Measurements from ENCODE around the gene OSBPL10. TPM values are rescaled to one million over a fixed set of nuclear protein-coding genes. Genes with fewer than 3 reads are reported as not detected.

OSBPL10 gene
- total RNA-seq, 1 donor from 2014 or later, result 6.4 TPM

DNA sequence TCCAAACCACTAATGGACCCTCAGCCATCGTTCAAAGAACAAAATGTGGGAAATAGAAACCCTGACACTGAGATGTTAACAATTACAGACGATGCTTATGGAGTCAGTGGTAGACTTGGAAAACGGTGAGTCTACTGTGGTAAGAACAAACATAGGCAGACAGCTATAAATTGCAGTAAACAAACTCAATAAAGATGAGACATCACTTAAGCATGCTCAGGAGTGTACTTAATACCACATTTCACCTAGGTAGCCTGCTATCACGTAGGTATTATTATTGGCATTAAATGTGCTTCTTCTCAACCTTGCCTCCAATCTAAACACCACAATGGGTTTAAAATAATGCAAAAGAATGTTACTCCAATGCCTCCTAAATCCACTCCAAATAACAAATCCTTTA lies 2.5 kb downstream of the OSBPL10 start:
- no peak overlapping the region for H3K27ac ChIP-seq (replicated peaks)
- no peak for DNase-seq
- no peak overlapping the region for H3K4me3 ChIP-seq
- peaks cover 31% of the 10 kb centered on the region for H3K4me1 ChIP-seq
- no peaks in the 10 kb centered on the region for H3K9me3 ChIP-seq (replicated peaks)
- H3K36me3 ChIP-seq, result no peaks in the 10 kb centered on the region
- H3K27me3 ChIP-seq (ENCODE audit: low read depth), result no peaks in the 10 kb centered on the region
- TF ChIP-seq, protein P1, sequence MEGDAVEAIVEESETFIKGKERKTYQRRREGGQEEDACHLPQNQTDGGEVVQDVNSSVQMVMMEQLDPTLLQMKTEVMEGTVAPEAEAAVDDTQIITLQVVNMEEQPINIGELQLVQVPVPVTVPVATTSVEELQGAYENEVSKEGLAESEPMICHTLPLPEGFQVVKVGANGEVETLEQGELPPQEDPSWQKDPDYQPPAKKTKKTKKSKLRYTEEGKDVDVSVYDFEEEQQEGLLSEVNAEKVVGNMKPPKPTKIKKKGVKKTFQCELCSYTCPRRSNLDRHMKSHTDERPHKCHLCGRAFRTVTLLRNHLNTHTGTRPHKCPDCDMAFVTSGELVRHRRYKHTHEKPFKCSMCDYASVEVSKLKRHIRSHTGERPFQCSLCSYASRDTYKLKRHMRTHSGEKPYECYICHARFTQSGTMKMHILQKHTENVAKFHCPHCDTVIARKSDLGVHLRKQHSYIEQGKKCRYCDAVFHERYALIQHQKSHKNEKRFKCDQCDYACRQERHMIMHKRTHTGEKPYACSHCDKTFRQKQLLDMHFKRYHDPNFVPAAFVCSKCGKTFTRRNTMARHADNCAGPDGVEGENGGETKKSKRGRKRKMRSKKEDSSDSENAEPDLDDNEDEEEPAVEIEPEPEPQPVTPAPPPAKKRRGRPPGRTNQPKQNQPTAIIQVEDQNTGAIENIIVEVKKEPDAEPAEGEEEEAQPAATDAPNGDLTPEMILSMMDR (IDR thresholded peaks at IDR 0.05; ENCODE audit: borderline replicate concordance), result no peak
- intact Hi-C loops (cut with micrococcal nuclease), result no loop called here

DNA sequence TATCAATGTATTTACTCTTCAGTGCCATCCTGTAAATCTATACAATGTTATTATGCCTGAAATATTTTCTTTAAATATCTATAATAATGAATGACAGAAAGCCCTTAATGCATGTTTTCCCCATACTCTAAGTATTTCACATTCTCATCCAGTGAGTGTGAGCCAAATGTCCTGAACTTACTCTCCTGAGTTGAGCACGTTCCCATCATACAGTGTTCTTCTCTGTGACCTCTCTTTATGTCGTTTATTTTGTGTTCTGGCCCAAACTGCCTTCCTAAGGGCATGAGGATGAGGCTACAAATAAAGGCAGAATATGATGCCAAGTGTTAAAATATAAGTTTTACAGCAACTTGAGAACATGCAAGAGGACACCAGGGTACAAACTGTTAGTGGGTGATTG lies 3.3 kb downstream of the OSBPL10 start:
- Histone ChIP-seq H3K9me3 (replicated peaks) (no peaks in the 10 kb centered on the region), H3K27me3 (ENCODE audit: low read depth) (no peaks in the 10 kb centered on the region), H3K4me3 (no peak overlapping the region), H3K36me3 (no peaks in the 10 kb centered on the region), H3K4me1 (peaks cover 39% of the 10 kb centered on the region), H3K27ac (replicated peaks) (no peak overlapping the region)
- TF ChIP-seq, protein P1 (IDR thresholded peaks at IDR 0.05; ENCODE audit: borderline replicate concordance), result no peak
- intact Hi-C loops (cut with micrococcal nuclease), result no loop called here
- DNase-seq, result no peak

DNA sequence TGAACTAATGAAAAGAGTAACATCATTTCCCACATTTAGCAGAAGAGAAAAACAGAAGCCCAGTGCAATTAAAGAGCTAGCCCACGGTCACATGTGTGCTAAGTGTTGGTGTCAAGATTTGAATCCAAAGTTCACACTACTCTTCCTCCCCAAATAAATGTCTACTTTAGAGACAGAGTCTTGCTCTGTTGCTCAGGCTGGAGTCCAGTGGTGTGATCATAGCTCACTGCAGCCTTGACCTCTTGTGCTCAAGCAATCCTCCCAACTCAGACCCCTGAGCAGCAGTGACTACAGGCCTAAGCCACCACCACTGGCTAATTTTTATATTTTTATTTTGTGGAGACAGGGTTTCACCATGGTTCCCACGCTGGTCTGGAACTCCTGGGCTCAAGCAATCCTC lies 4.8 kb downstream of the OSBPL10 start:
- H3K27ac ChIP-seq (replicated peaks), result no peak overlapping the region
- no peak overlapping the region for H3K4me3 ChIP-seq
- H3K9me3 ChIP-seq (replicated peaks), result no peaks in the 10 kb centered on the region
- H3K27me3 ChIP-seq (ENCODE audit: low read depth), result no peaks in the 10 kb centered on the region
- no peak for DNase-seq
- H3K4me1 ChIP-seq, result peaks cover 33% of the 10 kb centered on the region
- H3K36me3 ChIP-seq, result no peaks in the 10 kb centered on the region
- TF ChIP-seq, protein P1 (IDR thresholded peaks at IDR 0.05; ENCODE audit: borderline replicate concordance), result no peak
- intact Hi-C loops (cut with micrococcal nuclease), result no loop called here

DNA sequence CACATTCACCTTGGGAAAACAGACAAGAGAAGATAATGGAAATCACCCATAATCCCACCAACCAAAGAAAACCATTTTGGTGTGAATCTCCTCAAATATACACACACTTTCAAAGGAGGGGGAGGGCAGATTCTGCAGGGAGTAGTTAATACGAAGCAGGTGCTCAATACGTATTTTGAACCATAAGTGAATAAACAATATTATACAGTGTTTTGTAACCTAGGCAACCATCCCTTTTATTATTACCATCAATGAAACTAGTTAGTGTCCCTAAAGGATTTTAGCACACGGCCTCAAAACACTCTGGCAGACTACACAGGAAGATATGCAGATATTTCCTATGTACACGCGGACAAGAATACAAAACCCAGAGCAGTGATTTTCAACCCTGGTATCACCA lies 6.1 kb downstream of the OSBPL10 start:
- TF ChIP-seq, protein P1 (IDR thresholded peaks at IDR 0.05; ENCODE audit: borderline replicate concordance), result no peak
- H3K27me3 ChIP-seq (ENCODE audit: low read depth), result no peaks in the 10 kb centered on the region
- no peak overlapping the region for H3K27ac ChIP-seq (replicated peaks)
- no peak overlapping the region for H3K4me3 ChIP-seq
- peaks cover 20% of the 10 kb centered on the region for H3K4me1 ChIP-seq
- H3K9me3 ChIP-seq (replicated peaks), result no peaks in the 10 kb centered on the region
- no peaks in the 10 kb centered on the region for H3K36me3 ChIP-seq
- no peak for DNase-seq
- intact Hi-C loops (cut with micrococcal nuclease), result no loop called here

- TF ChIP-seq, protein P1 (IDR thresholded peaks at IDR 0.05; ENCODE audit: borderline replicate concordance), result no peak
- no peaks in the 10 kb centered on the region for H3K27me3 ChIP-seq (ENCODE audit: low read depth)
- no peak for DNase-seq
- no peak overlapping the region for H3K27ac ChIP-seq (replicated peaks)
- peaks cover 15% of the 10 kb centered on the region for H3K4me1 ChIP-seq
- intact Hi-C loops (cut with micrococcal nuclease), result no loop called here
- no peaks in the 10 kb centered on the region for H3K36me3 ChIP-seq
- H3K4me3 ChIP-seq, result no peak overlapping the region
- no peaks in the 10 kb centered on the region for H3K9me3 ChIP-seq (replicated peaks)
Observed at GRCh38 chr3:31974471-31974870, 6.6 kb downstream of the OSBPL10 start.

DNA sequence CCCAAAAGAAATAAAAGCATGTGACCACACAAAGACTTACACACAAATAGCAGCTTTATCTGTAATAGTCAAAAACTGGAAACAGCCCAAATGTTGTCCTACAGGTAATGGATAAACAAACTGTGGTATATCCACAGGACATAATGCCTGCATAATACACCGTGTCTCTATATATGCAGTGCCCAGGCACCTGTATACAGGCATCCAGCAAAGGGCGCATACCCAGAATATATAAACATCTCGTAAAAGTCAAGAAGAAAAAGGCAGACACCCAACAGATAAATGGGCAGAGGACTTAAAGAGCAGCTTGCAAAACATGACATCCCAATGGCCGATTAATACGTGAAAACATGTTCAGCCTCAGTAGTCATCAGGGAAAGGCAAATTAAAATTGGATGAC lies 7.2 kb downstream of the OSBPL10 start:
- Histone ChIP-seq H3K27ac (replicated peaks) (no peak overlapping the region), H3K4me1 (peaks cover 14% of the 10 kb centered on the region), H3K4me3 (no peak overlapping the region), H3K9me3 (replicated peaks) (no peaks in the 10 kb centered on the region), H3K27me3 (ENCODE audit: low read depth) (no peaks in the 10 kb centered on the region), H3K36me3 (no peaks in the 10 kb centered on the region)
- intact Hi-C loops (cut with micrococcal nuclease), result no loop called here
- no peak for DNase-seq
- TF ChIP-seq, protein P1 (IDR thresholded peaks at IDR 0.05; ENCODE audit: borderline replicate concordance), result no peak

All from left ventricle myocardium inferior (tissue), 1 donor.